ENCODE measurements around the gene C17orf114.
"Not testable (repeated sequence)": the region's sequence is repeated elsewhere in the genome, so short reads cannot be mapped to it uniquely, and the experiment has no call there.

C17orf114 gene

GRCh38 chr17:4802228-4802627 lies at the start of gene C17orf114:
TSS of gene C17orf114 (minus strand) at chr17:4802328.
- DNase-seq: no peak

DNA sequence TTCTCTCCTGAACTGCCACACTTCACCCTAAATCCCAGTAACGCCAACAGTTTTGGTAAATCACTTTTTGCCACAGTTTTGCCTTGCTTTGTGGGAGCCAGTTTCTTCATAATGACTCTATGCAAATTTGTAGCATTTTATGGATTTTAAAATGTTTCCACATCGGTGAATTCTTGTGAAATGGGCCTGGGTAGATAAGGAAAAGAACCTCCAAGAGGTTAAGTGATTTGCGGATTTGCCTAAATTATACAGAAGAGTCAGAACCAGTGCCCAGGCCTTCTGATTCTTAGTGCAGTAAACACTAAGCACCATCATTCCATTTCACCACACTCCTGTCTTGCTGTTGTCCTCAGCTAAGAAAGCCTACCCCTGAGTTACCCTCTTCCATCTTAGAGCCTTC lies 49.0 kb upstream of the C17orf114 start:
- no peak for DNase-seq

GRCh38 chr17:4850246-4850645 lies 48.1 kb upstream of the C17orf114 start:
- no peak for DNase-seq

GRCh38 chr17:4849011-4849536 lies 46.9 kb upstream of the C17orf114 start:
- DNase-seq: peak in 1 of 14 donors; percentile 48

DNA sequence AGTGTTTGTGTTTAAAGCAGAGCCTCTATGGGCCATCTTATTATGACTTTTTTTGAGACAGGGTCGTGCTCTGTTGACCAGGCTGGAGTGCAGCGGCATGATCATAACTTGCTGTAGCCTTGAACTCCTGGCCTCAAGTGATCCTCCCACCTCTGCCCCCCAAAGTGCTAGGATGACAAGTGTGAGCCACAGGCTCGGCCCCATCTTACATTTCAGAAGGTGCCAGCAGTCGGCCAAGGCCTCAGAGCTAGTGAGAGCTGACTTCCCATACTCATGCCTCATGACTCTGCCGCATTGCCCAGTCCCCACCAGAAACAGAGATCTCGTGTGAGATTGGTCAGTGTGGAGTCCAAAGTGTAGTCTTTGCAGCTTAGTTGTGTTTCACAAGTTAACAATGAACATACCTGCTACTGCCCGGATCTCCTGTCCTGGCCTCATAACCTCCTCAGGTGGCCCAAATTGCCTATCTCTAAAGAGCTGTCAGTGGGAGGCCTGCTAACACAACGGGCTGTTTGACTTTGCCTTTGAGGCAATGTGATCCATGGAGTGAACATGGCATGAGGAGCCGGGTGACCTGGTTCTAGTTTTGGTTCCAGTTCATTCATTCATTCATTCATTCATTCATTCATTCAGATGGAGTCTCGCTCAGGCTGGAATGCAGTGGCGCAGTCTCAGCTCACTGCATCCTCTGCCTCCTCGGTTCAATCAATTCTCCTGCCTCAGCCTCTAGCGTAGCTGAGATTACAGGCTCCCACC lies 44.7 kb upstream of the C17orf114 start:
- no peak for DNase-seq

DNA sequence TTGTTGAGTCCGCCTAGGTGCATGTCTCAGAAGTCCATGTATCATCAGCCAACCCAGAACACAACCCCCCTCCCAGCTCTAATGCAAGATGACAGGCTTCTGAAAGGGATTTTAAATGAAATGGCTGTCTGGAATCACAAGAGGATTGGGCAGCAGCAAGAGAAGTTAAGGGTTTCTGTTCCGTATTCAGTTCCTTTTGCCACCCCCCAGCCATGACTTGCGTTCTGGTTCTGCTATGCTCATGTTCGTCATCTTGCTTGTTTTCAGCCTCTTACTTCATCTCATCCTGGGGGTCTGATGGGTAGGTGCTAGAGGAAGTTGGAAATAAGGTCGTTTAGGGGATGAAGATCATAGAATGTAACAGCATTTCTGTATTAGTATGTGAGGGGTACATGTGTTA lies 43.0 kb upstream of the C17orf114 start:
- peak in 1 of 14 donors; percentile 16 for DNase-seq

DNA sequence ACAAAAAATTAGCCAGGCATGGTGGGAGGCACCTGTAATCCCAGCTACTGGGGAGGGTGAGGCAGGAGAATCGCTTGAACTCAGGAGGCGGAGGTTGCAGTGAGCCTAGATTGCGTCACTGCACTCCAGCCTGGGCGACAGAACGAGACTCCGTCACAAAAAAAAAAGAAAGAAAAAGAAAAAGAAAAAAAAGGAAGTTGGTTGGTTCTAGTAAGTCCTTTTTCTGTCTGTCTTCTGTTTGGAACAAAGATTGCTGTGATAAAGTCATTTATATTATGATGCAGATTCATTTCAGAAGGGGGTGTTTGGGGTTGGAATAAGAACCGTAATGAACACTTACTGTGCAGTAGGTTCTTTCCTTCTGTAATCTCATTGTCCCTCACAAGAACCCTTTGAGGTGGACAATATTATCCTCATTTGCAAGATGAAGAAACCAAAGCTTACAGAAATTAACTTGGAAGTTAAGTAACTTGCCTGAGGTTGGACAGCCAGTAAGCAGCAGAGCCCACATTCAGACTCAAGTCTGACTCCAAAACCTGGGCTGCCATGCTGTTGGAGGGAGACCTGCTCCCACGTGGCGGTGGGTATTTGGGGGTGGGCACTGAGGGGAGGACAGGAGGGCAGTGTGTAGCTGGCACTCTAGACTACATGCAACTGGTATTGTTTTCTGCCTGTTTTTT lies 41.3 kb upstream of the C17orf114 start:
- no peak for DNase-seq

GRCh38 chr17:4842376-4842775 lies 40.2 kb upstream of the C17orf114 start:
- no peak for DNase-seq

GRCh38 chr17:4840893-4841242 lies 38.7 kb upstream of the C17orf114 start:
- DNase-seq: no peak

DNA sequence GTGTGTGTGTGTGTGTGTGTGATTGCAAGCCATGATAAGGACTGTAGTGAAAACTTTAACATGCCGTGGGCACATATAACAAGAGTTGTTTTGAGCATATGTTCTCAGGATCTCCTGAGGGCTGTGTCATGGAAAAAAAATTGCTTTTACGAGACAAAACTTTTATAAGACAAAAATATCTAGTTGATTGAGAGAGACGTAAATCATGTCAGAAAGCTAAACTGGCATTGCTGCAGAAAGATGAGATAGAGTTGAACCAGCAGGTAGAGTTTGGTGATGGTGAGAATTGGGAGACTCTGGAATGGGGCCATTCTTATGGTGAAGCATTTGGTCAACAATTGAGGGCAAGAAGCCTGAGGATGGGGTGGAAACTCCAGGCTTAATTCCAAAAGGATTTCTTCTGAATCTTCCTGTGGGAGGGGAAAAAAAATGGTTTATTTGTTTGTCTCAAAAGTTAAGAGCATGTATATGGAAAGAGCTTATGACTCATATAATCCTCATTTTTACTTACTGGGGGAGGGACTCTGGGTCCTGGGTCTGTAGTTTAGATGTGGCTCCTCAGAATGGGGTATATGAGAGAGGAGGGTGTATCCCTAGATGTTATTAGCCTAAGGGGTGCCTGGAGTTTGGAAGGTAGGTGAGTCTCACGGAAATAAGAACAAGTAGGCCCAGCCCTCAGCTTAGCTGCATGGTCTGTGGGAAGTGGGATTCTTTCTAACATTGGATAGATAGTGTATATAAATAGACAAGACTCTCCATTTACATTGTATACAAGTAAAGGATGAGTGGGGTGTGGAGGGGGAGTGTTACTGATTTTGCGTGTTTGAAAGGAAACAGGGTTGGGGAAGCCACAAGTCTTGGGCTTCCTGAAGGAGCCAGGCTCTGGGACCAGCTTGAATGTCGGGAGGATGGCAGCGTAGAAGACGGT lies 38.1 kb upstream of the C17orf114 start:
- no peak for DNase-seq

DNA sequence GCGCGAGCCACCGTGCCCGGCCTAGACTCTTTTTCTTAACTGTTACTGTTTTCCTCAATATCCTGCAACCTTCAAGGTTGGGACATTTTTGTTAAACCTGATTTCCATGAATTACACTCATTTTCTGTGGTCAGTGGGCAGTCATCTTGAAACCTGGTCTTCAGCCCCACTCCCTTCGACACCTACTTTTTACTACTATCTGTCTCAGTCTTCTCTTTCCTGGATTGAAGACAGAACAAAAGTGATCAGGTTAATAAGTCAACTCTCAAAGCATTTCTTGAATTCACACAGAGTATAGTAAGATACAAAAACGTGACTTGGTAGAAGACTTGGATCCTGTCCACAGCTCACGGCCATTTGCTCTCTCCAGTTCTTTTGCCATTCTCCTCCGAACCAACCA lies 37.1 kb upstream of the C17orf114 start:
- no peak for DNase-seq

DNA sequence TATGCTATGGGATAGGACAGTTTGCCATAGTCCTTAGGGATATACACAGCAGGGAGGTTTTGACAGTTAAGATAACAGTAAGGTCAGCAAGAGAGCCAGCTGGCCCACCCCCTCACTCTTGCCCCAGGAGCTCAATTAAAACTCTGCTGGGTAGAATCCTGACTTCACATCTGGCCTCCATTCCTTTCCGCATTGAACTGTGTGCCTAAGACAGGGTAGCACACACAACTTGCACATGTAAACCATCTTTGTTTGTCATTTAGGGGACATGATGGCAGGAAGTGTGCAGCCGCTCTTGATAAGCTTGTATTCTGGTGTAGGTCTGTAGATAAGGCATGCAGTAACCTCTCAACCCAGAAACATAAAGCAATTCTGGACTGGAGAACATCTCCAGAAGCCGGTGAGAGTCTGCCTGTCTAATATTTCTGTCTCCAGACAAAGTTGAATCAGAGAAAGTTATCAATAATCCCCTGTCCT lies 36.2 kb upstream of the C17orf114 start:
- no peak for DNase-seq

DNA sequence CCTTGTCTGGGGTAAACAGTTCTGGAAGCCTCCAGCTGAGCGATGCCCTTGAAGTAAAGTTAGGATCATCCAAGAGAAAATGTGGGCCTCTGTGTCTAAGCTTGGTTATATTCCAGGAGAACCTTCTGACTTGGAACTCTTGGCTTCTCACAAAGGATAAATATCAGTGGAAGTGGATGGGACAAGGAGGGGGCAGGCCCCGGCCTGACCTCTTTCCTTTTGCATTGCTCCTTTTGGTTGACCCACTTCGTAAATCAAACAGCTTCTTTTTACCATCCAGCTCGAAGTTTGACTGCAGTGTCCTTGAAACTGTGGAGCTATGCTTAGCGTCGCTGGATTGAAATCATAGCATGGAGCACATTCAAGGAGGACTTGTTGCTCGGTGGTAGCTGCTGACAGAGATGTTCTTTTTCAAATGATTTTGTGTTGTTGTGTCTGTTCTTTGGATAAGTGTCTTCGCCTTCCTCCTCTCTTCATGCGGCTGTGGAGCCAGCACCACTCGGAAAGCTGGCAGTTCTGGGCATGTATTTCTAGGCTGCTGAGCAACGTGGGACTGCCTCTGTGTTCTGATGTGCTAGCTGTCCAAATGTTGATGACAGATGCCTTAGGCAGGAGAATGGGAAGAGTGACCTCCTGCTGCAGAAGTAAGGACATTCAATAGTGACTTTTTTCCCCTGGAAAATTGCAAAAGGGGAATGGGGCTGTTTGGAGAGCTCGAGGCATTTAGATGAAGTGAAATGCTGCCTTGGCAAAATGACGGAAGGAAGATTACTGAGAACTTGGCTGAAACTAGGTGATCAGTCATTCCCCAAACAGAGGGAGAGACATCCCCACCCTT lies 35.6 kb upstream of the C17orf114 start:
- peak in 10 of 14 donors; percentile 23 to 68 (median 50) for DNase-seq

DNA sequence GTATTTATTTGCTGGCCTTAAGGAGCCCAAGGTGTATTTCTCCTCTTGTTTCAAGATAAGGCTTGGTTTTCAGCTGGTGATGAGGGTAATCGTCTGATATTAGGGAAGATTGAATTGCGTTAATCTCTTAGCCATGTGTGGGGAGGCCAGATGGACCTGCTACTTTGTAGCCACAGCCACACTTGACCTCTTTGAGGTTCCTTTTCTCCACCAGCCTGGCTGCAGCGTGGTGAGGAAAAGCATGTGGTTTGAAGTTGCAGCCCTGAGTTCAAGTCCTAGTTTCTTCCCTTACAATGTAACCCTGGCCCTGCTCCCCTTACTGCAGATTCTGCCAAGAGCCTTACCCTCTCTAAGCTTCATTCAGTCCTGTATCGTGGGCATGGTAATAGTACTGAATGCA lies 34.1 kb upstream of the C17orf114 start:
- DNase-seq: no peak

DNA sequence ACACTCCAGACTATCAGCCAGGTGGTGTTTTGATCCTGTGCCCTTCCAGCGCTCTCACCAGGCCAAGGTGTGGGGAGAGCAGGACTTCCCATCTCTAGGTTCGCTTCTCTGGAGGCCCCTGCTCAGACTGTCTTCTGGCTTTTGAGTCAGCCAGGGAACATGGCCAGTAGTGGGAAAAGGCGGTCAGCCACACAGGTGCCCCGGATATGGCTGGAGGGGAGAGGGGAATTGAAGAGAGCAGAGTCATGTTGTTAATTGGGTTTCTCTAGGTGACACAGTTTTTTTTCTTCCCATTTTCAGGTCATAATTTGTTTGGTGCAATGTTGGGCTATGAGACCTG lies 32.5 kb upstream of the C17orf114 start:
- peak in 1 of 14 donors; percentile 25 for DNase-seq

DNA sequence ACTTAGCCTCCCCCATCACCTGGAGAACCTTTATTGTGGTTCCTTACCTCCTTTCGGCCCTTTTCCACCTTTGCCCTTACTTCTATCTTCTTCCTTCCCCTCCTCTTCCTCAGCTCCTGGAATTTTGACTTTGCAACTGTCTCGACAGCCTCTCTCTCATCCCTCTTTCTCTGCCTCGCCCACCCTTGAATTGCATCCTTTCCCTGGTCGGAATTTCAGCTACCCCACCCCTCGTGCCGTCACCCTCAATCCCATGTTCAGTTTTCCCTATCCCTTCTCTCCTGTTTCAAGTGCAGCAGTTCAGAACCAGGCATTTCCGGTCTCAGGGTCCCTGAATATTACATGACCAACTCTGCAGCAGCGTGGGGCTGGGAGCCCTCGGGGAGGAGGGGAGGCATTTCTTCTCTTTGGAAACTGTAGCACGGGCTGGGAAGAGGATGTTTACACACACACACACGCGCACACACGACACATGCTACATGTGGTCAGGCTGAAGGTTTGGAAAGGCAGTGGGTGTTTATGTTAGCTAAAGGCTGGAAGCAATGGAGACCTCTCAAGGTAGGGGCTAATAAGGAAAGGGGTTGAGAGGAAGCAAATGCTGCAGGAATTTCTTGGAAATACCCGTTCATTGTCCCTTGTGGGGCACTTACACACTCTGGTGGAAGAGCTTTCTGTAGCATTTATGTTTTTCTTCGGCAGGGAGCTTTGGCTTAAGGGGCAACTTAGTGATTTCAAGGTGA lies 32.0 kb upstream of the C17orf114 start:
- peak in 8 of 14 donors; percentile 15 to 64 (median 42) for DNase-seq

GRCh38 chr17:4833178-4833940 lies 31.2 kb upstream of the C17orf114 start, which contains the start of gene MINK1:
TSS of gene MINK1 (plus strand) at chr17:4833340. CDS start at chr17:4833584, 244 bp downstream.
- peak; percentile 23 to 92 (median 81) for DNase-seq

- not testable (repeated sequence) for DNase-seq
Observed at GRCh38 chr17:4832829-4833177, 30.7 kb upstream of the C17orf114 start.

- DNase-seq: no peak
Observed at GRCh38 chr17:4827399-4827798, 25.3 kb upstream of the C17orf114 start.
